Measurements from ENCODE around the gene OASL. TPM values are rescaled to one million over a fixed set of nuclear protein-coding genes. Genes with fewer than 3 reads are reported as not detected.

The OASL gene
- total and polyA plus RNA-seq, 10 of the 15 experiments (the other 5 are each of a cell fraction or from before 2014, with no cell fraction given) = 2.3 to 9.1 (median 2.7) TPM

DNA sequence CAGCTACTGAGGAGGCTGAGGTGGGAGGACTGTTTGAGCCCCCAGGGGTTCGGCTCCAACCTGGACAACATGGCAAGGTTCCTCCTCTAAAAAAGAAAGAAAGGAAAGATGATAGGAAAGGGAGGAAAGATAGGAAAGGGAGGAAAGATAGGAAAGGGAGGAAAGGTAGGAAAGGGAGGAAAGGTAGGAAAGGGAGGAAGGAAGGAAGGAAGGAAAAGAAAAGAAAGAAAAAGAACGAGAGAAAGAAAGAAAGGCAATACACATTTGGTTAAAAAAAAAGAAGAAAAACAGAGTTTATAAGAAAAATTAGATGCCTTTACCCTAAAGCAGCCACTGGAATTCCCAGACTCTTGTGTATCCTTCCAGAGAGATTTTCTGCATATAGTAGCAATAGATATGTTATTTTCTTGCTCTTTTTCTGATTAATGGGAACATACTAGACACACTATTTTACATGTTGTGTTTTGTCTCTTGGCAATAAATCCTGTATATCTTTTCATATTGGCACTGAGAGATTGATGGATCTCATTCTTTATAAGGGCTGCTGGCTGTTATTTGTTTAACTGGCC, 48.5 kb downstream of the OASL start:
- no peak overlapping the region for H2AFZ ChIP-seq (ENCODE audit: control insufficient read depth, low read depth, low read length)
- TF ChIP-seq, protein P1, sequence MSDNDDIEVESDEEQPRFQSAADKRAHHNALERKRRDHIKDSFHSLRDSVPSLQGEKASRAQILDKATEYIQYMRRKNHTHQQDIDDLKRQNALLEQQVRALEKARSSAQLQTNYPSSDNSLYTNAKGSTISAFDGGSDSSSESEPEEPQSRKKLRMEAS (IDR thresholded peaks at IDR 0.05; ENCODE audit: low read depth, low read length) = no peak
- no peak for TF ChIP-seq EZH2 (IDR thresholded peaks at IDR 0.05; ENCODE audit: borderline replicate concordance, control insufficient read depth, low read depth, low read length)
- no peak for TF ChIP-seq IKZF2 (IDR thresholded peaks at IDR 0.05)
- no peak for TF ChIP-seq SPI1 (IDR thresholded peaks at IDR 0.05; ENCODE audit: borderline replicate concordance, insufficient read depth, low read depth, low read length)
- TF ChIP-seq, protein P2, sequence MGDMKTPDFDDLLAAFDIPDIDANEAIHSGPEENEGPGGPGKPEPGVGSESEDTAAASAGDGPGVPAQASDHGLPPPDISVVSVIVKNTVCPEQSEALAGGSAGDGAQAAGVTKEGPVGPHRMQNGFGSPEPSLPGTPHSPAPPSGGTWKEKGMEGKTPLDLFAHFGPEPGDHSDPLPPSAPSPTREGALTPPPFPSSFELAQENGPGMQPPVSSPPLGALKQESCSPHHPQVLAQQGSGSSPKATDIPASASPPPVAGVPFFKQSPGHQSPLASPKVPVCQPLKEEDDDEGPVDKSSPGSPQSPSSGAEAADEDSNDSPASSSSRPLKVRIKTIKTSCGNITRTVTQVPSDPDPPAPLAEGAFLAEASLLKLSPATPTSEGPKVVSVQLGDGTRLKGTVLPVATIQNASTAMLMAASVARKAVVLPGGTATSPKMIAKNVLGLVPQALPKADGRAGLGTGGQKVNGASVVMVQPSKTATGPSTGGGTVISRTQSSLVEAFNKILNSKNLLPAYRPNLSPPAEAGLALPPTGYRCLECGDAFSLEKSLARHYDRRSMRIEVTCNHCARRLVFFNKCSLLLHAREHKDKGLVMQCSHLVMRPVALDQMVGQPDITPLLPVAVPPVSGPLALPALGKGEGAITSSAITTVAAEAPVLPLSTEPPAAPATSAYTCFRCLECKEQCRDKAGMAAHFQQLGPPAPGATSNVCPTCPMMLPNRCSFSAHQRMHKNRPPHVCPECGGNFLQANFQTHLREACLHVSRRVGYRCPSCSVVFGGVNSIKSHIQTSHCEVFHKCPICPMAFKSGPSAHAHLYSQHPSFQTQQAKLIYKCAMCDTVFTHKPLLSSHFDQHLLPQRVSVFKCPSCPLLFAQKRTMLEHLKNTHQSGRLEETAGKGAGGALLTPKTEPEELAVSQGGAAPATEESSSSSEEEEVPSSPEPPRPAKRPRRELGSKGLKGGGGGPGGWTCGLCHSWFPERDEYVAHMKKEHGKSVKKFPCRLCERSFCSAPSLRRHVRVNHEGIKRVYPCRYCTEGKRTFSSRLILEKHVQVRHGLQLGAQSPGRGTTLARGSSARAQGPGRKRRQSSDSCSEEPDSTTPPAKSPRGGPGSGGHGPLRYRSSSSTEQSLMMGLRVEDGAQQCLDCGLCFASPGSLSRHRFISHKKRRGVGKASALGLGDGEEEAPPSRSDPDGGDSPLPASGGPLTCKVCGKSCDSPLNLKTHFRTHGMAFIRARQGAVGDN (IDR thresholded peaks at IDR 0.05) = no peak
- no peak for TF ChIP-seq ASH2L (IDR thresholded peaks at IDR 0.05; ENCODE audit: borderline replicate concordance, low read depth)
- no peak for TF ChIP-seq KLF5 (IDR thresholded peaks at IDR 0.05; ENCODE audit: partially characterized antibody)
- no peak for TF ChIP-seq MYC (IDR thresholded peaks at IDR 0.05; ENCODE audit: insufficient read depth, insufficient read length, insufficient replicate concordance, low read length, severe bottlenecking)
- TF ChIP-seq, protein P3, sequence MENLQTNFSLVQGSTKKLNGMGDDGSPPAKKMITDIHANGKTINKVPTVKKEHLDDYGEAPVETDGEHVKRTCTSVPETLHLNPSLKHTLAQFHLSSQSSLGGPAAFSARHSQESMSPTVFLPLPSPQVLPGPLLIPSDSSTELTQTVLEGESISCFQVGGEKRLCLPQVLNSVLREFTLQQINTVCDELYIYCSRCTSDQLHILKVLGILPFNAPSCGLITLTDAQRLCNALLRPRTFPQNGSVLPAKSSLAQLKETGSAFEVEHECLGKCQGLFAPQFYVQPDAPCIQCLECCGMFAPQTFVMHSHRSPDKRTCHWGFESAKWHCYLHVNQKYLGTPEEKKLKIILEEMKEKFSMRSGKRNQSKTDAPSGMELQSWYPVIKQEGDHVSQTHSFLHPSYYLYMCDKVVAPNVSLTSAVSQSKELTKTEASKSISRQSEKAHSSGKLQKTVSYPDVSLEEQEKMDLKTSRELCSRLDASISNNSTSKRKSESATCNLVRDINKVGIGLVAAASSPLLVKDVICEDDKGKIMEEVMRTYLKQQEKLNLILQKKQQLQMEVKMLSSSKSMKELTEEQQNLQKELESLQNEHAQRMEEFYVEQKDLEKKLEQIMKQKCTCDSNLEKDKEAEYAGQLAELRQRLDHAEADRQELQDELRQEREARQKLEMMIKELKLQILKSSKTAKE (IDR thresholded peaks at IDR 0.05; ENCODE audit: low read depth, poor library complexity, severe bottlenecking) = no peak
- no peak for TF ChIP-seq HDAC2 (IDR thresholded peaks at IDR 0.05)
- TF ChIP-seq EED (IDR thresholded peaks at IDR 0.05; ENCODE audit: low read depth) = no peak
- TF ChIP-seq NR2C2 (IDR thresholded peaks at IDR 0.05; ENCODE audit: borderline replicate concordance, control insufficient read depth, insufficient read length, low read depth) = no peak
- TF ChIP-seq MEF2B (IDR thresholded peaks at IDR 0.05; ENCODE audit: partially characterized antibody, poor library complexity, severe bottlenecking) = no peak
- no TSS peak for BruUV-seq (replicated peaks)
- H4K20me1 ChIP-seq (ENCODE audit: control insufficient read depth, insufficient read depth) = no peaks in the 10 kb centered on the region
- H3K27ac ChIP-seq (ENCODE audit: control insufficient read depth, insufficient read depth) = no peak overlapping the region
- H3K9me3 ChIP-seq (replicated peaks; ENCODE audit: control insufficient read depth, insufficient read depth, low read length) = no peaks in the 10 kb centered on the region
- no peaks in the 10 kb centered on the region for H3K79me2 ChIP-seq (ENCODE audit: control insufficient read depth, insufficient read depth, low read length)
- DNase-seq (ENCODE audit: low read depth, low spot score) (no peak), FAIRE-seq (no peak), ATAC-seq (no peak)
- in situ Hi-C loops (cut with MboI) (no loop called here), intact Hi-C loops (cut with micrococcal nuclease; ENCODE audit: unreplicated experiment) (no loop called here)
- no peak overlapping the region for H3K9ac ChIP-seq (ENCODE audit: control insufficient read depth, insufficient read depth, low read length)
- WGBS (ENCODE audit: insufficient coverage, insufficient replicate concordance, low lambda C conversion rate, missing lambda C conversion rate) = 19% methylated on average over 2 of the region's 2 CpGs
- H3K27me3 ChIP-seq (replicated peaks in 1 of 2; ENCODE audit: control insufficient read depth in 2 of 2, insufficient read depth in 2 of 2, low read length in 1 of 2) = no peaks in the 10 kb centered on the region
- no peaks in the 10 kb centered on the region for H3K4me1 ChIP-seq (ENCODE audit: control insufficient read depth, insufficient read depth, low read length)
- POLR2A ChIA-PET = no interaction called here
- RAD21 ChIA-PET (ENCODE audit: unreplicated experiment) = no interaction called here
- CTCF ChIA-PET = interaction anchor here (0.6 to 1.4 kb wide), 3 partner anchors 9 to 363 kb away, joined by 3 read pairs; no protein-coding TSS in a partner anchor
- SMC1A ChIA-PET (ENCODE audit: uncharacterized antibody, unreplicated experiment) = no interaction called here
- no peaks in the 10 kb centered on the region for H3K36me3 ChIP-seq (ENCODE audit: control insufficient read depth in 2 of 2, insufficient read depth in 2 of 2, low read length in 1 of 2)
- H3K4me3 ChIP-seq = no peak overlapping the region
- no peak overlapping the region for H3K4me2 ChIP-seq (ENCODE audit: control insufficient read depth, insufficient read depth)

All from GM12878 (cell line).